Activated naive CD4-positive, alpha-beta T cell treated with anti-CD3 and anti-CD28 coated beads, Interleukin-2, amount 50 U/mL, for 16 hours (primary cell): ENCODE data around the gene ITGA11.

Experiments used
- DNase-seq: peaks from one replicate; pipeline ENCODE4 v3.0.0-alpha.2; 2020

ITGA11 gene

DNA sequence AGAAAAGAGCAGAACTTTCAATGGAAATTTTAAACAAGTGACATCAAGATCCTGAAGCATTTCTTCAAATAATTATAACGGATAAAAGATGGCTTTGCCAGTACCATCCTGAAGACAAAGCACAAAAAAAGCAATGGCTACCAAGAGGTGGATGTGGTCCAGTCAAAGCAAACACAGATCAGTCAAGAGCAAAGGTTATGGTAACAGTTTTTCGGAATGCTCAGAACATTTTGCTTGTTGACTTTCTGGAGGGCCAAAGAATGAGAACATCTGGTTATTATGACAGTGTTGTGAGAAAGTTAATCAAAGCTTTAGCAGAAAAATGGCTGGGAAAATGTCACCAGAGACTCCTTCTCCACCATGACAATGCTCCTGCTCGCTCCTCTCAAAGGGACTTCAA lies 122.9 kb downstream of the ITGA11 start:
- no peak for DNase-seq

DNA sequence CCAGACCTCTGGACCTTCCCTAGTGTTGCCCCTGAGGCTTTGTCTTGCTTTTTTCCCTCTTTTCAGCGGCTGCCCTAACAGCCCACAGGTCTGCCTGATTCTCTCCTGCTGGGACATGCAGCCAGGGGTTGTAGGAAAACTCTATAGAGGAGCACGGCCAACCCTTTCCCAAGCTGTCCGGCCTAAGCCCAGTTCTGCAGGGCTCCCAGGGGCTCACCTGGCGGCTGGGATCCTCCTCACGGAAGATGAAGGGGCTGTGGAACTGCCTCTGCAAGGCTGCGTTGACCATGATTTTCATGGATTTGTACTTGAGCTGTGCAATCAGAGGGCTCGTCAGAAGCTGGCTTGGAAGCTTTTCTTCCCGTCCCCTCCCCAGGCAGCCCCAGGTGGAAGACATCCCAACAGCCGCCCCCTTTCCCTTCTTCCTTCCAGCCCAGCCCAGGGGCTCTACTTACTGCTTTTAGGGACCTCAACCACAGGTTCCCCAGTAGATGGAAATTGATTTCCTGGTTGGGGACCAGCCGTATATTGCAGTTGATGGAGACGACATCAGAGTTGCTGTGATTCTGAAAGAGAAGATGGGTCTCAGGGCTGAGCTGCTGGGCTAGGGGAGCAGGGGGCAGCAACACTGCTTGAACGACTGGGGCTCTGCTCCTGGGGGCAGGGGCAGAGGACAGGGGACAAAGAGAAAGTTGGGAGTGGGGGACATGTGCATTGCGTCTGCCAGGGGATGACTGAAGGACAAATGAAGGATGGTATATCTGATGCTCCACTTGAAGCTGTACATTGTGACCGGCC lies 124.6 kb downstream of the ITGA11 start:
- no peak for DNase-seq

DNA sequence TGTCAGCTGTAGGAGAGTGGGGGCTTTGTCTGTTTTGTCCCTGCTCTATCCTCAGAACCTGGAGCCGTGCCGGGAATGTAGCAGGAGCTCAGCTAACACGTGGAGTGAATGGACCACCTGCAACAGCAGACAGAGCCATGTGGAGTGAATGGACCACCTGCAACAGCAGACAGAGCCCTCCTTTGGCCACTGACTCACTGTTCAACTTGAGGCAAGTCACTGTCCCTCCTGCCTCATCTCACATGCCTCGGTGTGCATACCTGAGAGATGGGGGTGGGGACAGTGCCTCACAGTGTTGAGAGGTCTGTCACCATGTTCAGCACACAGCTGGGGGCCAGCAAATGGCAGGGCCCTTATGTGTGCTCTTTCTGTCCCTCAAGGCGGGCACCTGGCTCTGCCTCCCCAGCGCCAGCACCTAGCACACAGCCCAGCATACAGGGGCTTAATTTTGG lies 126.5 kb downstream of the ITGA11 start:
- DNase-seq = no peak

DNA sequence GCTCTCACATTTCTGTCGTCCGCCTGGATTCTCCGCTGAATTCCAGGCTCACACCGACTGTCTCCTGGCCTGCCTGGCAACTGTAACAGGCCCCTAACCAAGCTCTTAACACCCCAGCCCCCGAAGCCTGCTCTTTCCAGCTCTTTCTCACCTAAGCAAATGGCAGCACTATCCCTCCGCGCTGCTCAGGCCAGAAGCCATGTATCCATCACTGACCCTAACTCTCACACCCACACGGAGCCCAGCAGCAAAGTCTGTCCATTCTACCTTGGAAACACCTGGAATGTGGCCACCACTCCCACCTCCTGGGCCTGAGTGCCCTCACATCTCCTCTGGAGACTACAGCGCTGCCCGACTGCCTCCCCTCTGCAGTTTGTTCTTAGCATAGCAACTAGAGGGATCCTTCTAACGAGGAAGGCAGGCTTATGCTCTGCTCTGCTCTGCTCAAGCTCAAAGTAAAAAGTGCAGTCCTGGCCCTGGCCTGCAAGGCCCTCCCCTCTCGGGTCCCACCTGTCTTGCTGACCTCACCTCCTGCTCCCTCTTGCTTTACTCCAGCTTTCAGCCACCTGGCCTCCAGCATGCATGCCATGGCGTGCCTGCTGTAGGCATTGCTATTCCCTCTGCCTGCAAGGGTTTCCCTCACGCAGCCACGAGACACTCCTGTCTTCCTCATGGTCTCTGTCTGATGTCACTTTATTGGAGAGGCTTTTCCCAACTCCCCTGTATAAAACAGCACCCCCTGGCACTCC lies 127.2 kb downstream of the ITGA11 start:
- DNase-seq = no peak

DNA sequence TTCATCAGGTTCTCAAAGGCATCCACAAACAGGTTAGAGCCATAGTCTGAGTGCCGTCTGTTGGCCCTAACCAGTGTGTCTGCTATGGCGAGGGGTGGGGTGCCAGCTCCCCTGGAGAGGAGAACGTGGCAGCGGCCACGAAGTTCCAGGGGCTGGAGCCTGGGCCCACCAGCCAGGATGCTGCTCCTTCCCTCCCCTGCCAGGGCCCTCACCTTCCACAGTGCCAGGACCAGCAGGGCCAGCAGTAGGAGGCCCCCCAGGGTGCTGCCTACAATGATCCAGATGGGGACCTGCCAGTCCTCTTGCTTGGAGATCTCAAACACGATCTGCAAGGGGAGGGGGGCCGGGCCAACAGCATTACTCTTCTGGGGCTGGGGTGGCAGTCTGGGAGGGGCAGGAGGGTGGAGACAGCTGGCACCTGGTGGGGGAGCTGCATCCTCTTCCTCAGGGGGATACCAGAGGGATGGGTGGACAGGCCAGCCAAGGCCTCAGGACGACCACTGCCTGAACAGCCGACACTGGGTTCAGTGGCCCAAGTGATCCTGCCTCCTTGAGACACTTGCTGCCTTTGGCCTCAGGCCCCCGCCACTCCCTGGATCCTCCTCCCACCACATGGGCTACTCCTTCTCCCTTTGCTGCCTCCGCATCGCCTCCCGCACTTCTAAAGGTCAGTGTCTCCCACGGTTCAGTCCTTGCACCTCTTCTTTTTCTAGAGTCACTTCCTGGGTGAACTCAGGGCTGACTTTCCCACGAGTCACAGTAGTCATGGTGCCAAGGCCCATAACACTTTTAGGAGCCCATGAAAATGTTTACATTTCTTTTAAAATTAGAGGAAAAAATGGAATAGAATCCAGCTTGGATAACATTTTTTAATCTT lies 128.2 kb downstream of the ITGA11 start:
- no peak for DNase-seq

DNA sequence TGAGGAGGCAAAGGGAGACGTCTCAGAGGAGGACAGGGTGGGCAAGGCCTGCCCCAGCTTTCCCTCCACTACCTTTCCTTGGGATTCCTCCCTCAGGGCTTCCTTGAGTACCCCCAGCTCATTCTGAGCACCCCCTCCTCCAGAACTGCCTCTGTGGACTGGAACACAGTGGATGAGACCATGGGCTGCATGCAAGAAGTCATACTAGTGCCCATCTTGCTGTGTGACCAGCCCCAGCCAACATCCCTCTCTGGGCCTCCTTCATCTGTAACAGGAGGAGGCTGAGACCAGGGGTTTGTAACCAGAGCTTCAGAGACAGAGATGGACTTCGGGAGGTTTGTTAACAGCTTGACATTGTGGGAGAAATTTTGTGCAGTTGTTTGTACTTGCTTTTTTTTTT lies 128.8 kb downstream of the ITGA11 start:
- DNase-seq = no peak

DNA sequence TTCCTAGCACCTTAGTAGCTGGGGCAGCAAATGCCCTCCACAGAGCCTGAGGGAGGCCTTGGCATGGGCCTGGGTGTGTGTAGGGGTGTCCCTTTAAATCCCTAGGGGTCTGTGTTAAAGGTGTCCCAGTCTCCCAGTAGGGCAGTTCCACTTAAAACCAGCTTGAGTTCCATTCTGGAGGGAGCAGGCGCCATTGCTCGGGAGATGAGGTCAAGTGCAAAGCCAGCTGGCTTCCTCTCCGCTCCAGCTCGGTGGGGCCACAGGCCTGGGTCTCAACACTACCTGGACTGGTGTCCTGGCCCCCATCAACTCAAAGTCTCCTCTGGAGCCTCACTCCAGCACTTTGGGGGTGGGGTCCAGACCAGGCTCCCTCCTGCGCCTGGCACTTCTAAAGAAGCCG lies 129.2 kb downstream of the ITGA11 start:
- no peak for DNase-seq

DNA sequence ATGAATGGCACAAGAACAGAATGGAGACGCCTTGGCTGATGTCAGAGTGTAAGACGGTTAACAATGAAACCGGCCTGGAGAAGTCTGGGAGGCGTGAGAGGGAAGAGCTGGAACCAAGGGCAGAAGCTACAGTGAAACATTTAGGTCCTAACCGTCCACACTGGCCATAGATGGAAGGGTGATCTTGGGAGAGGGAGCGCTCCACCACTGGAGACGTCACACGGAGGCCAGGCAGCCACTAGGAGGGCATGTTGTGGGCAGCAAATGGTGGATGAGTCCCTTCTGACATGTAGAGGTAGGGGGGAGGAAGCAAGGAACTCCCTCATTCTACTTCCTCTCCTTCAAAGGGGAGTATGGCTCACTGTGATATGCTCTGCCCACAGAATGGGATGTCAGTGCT lies 130.7 kb downstream of the ITGA11 start:
- DNase-seq = no peak

DNA sequence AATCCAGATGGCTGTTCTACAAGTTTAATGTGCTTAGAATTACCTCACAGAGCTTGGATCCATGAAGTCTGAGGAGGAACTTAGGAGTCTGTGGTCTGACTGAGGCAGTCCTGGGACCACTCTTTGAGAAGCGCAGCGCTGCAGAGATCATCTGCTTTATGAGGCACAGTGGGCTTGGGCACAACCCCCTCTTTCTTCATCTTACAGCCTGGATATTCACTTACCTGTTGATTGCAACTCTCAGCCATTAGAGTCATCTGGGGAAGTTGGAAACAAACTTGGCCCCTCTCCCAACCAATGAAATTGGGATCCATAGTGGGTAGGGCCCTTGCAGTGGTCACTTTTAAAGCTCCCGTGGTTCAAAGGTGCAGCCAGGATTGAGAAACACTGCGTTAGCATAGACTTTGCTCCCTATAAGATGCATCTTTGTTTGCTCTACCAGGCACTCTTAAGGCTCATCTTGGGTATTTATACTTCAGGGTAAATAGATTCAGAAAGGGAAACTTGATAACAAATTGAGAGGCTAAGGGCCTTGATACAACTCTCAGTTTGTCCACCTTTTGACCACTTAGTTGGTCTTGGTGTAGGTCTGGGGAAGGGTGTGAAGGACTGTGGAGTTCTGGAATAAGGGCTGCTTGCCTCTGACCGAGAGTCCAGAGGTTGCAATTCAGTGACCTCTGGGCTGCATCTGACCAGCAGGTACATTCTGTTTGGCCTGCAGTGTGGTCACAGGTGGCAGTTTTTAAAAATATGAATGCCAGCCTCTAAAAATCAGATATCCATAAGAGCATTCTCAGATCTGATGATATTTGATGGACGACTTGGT lies 131.6 kb downstream of the ITGA11 start:
- DNase-seq = no peak

DNA sequence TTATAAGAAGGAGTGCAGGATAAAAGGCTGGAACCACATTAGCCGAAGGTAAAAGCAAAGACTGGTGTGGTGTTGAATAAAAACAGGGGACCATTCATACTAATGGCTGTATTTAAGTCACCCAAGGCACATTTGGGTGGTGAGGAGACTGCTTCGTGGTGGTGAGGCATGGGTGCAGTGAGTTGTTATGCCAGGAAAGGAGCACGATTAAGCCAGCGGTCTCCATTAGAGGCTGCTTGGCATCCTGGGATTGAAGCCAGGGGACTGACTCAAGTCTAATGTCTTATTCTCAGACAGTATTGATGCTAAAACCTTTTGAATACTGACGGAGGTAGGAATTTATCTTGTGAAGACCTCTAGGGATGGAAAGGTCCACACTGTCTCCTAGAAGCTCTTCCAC lies 132.5 kb downstream of the ITGA11 start:
- DNase-seq = no peak

DNA sequence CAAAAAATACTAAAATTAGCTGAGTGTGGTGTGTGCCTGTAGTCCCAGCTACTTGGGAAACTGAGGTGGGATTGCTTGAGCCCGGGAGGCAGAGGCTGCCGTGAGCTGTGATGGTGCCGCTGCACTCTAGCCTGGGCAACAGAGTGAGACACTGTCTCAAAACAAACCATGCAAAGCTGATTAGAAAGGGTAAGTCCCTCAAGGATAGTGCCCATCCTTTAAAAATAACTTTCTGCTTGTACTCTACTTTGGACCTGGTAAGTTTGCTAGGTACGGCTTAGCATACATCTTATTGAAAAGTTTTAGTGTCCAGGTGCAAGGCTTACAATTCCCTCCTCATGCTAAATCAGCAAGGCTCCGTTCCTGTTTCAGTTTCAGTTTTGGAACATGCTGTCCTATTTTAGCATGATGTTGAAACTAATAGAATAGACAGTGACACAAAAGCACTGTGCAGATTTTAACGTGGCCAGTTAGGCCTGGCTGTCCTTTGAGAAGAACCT lies 133.0 kb downstream of the ITGA11 start:
- DNase-seq = no peak

DNA sequence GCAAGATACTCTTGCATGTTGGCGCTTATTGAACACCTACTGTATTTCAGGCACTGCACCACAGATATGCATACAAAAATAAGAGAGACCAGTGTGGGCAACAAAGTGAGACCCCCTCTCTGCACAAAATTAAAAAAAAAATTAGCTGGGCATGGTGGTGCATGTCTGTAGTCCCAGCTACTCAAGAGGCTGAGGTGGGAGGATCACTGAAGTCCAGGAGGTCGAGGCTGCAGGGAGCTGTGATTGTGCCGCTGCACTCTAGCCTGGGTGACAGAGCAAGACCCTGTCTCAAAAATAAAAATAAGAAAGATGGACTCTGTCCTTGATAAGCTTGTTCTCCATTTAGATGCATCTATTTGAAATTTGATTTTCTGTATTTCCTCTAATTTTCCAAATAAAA lies 133.6 kb downstream of the ITGA11 start:
- DNase-seq = no peak

DNA sequence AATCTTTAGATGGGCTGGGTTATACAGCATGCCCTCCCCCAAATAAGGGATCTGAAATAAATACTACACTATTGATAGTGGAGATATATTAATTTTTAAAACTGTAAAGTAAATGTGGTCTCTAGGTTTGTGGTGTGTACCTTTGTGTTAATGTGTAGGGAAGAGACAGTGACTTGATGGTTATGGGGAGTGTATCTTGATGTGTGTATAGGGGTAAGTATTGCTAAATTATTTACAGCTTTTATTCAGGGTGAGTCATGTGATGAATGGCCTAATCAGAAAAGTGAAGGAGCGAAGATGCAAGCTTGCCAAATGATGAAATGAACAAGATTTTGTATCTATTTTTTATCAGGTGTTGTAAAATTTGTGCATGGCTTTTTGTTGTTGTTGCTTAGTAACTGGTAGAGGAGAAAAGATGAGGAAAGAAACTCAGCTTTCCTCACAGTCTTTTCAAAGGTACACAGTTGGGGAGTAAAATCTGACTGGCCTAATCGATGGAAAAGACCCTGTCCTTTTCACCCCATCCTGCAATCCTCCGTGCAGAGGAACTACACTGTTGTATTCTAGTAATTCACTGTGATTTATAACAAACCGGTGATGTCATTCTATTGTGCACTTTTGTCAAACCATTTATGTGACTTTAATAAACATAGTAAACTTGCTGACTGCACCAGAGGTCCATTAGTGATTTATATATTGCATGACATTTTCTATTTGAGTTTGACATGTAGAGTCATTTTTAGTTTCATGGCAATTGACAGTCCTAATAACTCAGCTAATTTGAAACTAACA lies 136.8 kb downstream of the ITGA11 start:
- no peak for DNase-seq

DNA sequence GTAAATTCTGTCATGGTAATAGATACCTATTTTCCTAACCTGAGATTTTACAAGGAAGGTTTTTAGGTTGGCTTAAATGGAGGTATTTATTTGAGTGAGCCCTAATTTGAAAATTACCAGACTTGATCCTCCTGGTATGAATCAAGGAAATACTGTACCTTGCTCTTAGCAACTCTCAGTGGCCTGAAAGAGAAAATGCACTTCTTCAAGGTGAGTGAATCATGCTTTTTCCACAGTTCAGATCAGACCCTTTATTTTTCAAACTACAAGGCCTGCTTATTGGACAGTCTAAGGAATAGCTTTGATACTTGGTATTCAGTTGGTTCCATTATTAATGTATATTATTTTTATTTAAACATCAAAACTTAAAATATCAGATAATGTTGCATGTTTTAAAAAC lies 139.0 kb downstream of the ITGA11 start:
- no peak for DNase-seq

DNA sequence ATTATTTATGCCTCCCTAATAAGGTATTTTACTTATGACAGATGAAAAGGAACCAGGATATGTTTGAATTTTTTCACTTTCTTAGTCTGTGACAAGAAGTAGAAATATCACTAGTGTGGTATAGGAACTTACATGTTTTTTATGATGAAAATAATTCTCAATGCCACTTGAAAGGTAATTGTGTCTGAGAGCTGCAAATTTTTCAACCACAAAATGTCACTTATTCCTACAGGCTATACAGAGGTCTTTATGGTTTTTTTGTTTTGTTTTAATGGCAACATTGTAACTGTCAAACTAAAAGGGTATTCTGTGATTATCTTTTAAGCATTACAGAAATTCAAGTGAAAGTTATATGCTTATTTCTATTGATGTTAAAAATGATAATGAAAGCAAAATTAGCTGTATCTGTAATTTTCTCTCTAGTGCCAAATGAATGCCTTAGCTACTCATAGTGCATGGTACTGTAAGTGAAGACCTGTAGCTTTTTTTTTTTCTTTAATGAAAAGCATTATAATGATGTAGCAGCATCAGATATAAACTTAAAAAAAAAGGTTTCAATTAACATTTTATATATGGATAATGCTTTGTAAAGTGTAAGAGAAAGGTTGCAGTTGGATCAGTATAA lies 139.7 kb downstream of the ITGA11 start:
- DNase-seq = no peak

DNA sequence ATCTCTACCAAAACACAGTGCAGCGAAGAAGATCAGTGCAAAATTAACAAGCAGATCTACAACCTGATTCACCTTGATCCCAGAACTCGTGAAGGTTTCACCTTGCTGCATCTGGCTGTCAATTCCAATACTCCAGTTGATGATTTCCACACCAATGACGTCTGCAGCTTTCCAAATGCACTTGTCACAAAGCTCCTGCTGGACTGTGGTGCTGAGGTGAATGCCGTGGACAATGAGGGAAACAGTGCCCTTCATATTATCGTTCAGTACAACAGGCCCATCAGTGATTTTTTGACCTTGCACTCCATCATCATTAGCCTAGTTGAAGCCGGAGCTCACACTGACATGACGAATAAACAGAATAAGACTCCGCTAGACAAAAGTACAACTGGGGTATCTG lies 141.2 kb downstream of the ITGA11 start:
- no peak for DNase-seq

DNA sequence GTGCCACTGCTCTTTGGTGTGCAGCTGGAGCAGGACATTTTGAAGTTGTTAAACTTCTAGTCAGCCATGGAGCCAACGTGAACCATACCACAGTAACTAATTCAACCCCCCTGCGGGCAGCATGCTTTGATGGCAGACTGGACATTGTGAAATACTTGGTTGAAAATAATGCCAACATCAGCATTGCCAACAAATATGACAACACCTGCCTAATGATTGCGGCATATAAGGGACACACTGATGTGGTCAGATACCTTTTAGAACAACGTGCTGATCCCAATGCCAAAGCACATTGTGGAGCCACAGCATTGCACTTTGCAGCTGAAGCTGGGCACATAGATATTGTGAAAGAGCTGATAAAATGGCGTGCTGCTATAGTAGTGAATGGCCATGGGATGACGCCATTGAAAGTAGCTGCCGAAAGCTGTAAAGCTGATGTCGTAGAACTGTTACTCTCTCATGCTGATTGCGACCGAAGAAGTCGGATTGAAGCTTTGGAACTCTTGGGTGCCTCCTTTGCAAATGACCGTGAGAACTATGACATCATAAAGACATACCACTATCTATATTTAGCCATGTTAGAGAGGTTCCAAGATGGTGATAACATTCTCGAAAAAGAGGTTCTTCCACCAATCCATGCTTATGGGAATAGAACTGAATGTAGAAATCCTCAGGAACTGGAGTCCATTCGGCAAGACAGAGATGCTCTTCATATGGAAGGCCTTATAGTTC lies 142.2 kb downstream of the ITGA11 start:
- DNase-seq = no peak

DNA sequence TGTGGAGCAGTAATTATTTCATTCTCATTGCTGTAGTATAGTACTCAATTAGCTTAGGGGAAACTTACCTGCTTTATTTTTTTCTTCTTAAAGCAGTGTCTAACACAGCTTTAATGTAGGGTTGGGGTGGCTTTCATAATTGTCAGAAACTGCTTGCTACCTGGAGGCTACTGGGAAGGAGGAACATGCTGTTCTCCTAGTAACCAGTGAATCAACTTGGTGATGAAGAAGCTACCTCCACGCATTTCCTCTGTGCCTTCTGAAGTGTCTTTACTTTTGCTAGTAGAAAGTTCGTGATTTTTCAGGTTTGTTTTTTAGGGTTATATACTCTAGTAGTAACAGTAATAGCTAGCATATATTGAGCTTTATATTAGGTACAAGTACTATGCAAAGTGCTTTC lies 142.9 kb downstream of the ITGA11 start:
- DNase-seq = no peak

DNA sequence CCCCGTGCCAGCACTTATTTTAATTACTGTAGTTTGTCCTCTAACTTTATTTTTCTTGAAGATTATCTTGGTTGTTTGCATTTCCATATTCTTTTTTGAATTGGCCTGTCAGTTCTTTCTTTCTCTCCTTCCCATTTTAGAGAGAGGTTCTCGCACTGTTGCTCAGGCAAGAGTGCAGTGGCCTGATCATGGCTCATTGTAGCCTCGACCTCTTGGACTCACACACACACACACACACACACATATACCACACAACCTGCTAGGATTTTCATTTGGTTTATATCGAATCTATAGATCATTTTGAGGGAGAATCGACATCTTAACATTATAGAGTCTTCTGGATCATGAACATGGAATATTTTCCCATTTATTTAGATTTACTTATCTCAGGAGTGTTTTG lies 145.7 kb downstream of the ITGA11 start:
- no peak for DNase-seq

DNA sequence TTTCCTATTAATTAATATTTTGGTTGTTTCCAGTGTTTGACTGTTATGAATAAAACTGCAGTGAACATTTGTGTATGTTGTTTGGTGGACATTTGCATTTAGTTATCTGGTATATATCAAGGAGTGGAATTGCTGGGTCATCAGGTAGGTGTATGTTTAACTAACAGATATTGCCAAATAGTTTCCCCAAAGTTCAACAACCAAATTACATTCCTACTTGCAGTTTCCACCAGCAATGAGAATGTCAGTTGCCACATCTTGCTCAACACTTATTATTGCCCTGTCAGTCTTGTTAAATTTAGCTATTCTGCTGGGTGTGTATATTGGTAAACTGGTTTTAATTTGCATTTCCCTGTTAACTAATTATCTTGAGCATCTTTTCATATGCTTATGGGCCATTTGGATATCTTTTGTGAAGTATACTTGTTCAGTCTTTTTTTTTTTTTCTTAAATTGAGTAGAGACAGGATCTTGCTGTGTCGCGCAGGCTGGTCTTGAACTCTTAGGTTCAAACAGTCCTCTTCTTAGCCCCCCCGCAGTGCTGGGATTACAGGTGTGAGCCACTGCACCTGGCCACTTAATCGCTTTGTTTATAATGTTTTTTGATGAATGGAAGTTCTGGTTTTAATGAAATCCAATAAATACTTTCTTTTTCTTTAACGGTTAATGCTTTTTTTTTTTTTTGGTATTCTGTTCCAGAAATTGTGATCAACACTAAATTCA lies 146.5 kb downstream of the ITGA11 start:
- DNase-seq = no peak
